Ascending aorta (tissue), 2 donors: ENCODE data around the gene RGS3. TPM values are rescaled to one million over a fixed set of nuclear protein-coding genes. Genes with fewer than 3 reads are reported as not detected.
A peak's percentile ranks its signal among the peaks of the same experiment; 100 is the strongest.
"Not testable (repeated sequence)": the region's sequence is repeated elsewhere in the genome, so short reads cannot be mapped to it uniquely, and the experiment has no call there.

Experiments
- DNase-seq, 2 donors: peaks; one replicate each; pipeline ENCODE4 v3.0.0-alpha.2; 2019; ENCODE audit warnings: low spot score in 2 of 2
- H3K27ac ChIP-seq, 2 donors: fragments of 200-600 bp; sonication (generic); one replicate each; pipeline ENCODE4 v1.5.1; 2016 to 2017; ENCODE audit warnings: mild to moderate bottlenecking in 1 of 2
- H3K27me3 ChIP-seq: fragments of 200-600 bp; sonication (generic); one replicate; pipeline ENCODE4 v1.5.1; 2017
- H3K36me3 ChIP-seq, 2 donors: fragments of 200-600 bp; sonication (generic); one replicate each; pipeline ENCODE4 v1.5.1; 2016
- H3K4me1 ChIP-seq, 2 donors: fragments of 200-600 bp; sonication (generic); one replicate each; pipeline ENCODE4 v1.5.1; 2016 to 2017; ENCODE audit warnings: mild to moderate bottlenecking in 1 of 2
- H3K4me3 ChIP-seq, 2 donors: fragments of 200-600 bp; sonication (generic); one replicate each; pipeline ENCODE4 v1.5.1; 2016 to 2017; ENCODE audit warnings: mild to moderate bottlenecking in 1 of 2
- H3K9me3 ChIP-seq, 2 donors: fragments of 200-600 bp; sonication (generic); one replicate each; pipeline ENCODE4 v1.5.1; 2016
- intact Hi-C: fragments of 100-400 bp; cut with DNase I; formaldehyde crosslinking; loops from one replicate; pipeline ENCODE4 v1.15.1; 2023
- total RNA-seq: library from RNA; depleted of rRNA; stranded (reverse); fragments of >200 nt; gene quantifications from one replicate; pipeline ENCODE4 v1.1.0, GENCODE V29; 2016
- TF ChIP-seq, protein P1 (sequence below), 3 experiments: fragments of 200-600 bp in 2 of 3; fragments of 450-650 bp in 1 of 3; sonication (generic) in 2 of 3; IDR thresholded peaks; one replicate each; pipeline ENCODE4 v1.5.1; 2016 to 2019; ENCODE audit warnings: antibody characterized with exemption in 3 of 3, mild to moderate bottlenecking in 1 of 3, moderate library complexity in 1 of 3

The RGS3 gene
- total RNA-seq, 1 donor from 2014 or later, result 125 TPM

GRCh38 chr9:113636165-113636564 lies 172.6 kb downstream of the RGS3 start:
- peaks cover 0 to 5% of the 10 kb centered on the region in 2 donors for H3K4me1 ChIP-seq
- TF ChIP-seq, protein P1, sequence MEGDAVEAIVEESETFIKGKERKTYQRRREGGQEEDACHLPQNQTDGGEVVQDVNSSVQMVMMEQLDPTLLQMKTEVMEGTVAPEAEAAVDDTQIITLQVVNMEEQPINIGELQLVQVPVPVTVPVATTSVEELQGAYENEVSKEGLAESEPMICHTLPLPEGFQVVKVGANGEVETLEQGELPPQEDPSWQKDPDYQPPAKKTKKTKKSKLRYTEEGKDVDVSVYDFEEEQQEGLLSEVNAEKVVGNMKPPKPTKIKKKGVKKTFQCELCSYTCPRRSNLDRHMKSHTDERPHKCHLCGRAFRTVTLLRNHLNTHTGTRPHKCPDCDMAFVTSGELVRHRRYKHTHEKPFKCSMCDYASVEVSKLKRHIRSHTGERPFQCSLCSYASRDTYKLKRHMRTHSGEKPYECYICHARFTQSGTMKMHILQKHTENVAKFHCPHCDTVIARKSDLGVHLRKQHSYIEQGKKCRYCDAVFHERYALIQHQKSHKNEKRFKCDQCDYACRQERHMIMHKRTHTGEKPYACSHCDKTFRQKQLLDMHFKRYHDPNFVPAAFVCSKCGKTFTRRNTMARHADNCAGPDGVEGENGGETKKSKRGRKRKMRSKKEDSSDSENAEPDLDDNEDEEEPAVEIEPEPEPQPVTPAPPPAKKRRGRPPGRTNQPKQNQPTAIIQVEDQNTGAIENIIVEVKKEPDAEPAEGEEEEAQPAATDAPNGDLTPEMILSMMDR (IDR thresholded peaks at IDR 0.05), result no peak
- no peaks in the 10 kb centered on the region for H3K9me3 ChIP-seq
- H3K36me3 ChIP-seq, result no peaks in the 10 kb centered on the region
- H3K4me3 ChIP-seq, result no peak overlapping the region
- no peak overlapping the region for H3K27ac ChIP-seq
- intact Hi-C loops, result no loop called here
- peak in 1 of 2 donors; percentile 31 for DNase-seq
- H3K27me3 ChIP-seq, result no peaks in the 10 kb centered on the region

- TF ChIP-seq, protein P1 (IDR thresholded peaks at IDR 0.05), result no peak
- H3K27me3 ChIP-seq, result no peaks in the 10 kb centered on the region
- H3K36me3 ChIP-seq, result no peaks in the 10 kb centered on the region
- no peak overlapping the region for H3K27ac ChIP-seq
- no peaks in the 10 kb centered on the region for H3K9me3 ChIP-seq
- DNase-seq, result peak in 1 of 2 donors; percentile 30
- intact Hi-C loops, result no loop called here
- H3K4me1 ChIP-seq, result peaks cover 0 to 5% of the 10 kb centered on the region in 2 donors
- H3K4me3 ChIP-seq, result no peak overlapping the region
Observed at GRCh38 chr9:113636693-113637092, 173.2 kb downstream of the RGS3 start.

DNA sequence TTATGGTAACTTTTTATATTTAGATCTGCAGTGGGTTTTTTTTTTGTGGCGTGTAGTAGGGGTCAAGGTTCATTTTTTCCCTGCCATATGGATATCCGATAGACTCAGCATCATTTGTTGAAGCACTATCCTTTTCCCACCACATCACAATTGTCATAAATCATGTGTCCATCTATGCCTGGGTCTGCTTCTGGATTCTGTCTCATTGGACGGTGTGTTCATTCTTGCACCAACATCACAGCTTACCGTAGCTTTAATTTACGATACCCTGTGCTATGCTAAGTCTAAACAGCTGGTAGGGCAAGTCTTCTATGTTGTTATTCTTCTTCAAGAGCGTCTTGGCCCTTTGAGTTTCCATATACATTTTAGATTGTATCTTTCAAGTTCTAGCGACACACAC lies 175.0 kb downstream of the RGS3 start:
- H3K27me3 ChIP-seq, result no peaks in the 10 kb centered on the region
- no peaks in the 10 kb centered on the region for H3K9me3 ChIP-seq
- peaks cover 0 to 5% of the 10 kb centered on the region in 2 donors for H3K4me1 ChIP-seq
- H3K27ac ChIP-seq, result no peak overlapping the region
- H3K4me3 ChIP-seq, result no peak overlapping the region
- no peaks in the 10 kb centered on the region for H3K36me3 ChIP-seq
- TF ChIP-seq, protein P1 (IDR thresholded peaks at IDR 0.05), result no peak
- intact Hi-C loops, result no loop called here
- no peak for DNase-seq

DNA sequence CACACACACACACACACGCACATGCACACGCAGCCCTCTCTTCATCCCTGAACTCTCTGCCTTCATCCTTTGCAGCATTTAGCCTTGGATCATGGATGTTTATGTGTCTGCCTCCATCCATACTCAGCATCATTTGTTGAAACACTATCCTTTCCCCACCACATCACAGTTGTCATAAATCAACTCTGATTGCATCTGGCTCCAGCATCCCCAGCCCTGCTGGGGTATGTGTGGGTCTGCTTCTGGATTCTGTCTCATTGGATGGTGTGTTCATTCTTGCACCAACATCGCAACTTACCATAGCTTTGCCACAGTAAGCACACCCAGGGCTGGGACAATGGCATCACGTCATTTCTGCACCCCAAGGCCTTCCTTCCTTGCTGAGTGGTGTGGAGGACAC lies 175.4 kb downstream of the RGS3 start:
- H3K27ac ChIP-seq, result no peak overlapping the region
- intact Hi-C loops, result no loop called here
- no peak for DNase-seq

GRCh38 chr9:113639411-113639970 lies 176.0 kb downstream of the RGS3 start:
- H3K9me3 ChIP-seq, H3K4me3 ChIP-seq, intact Hi-C loops, H3K27ac ChIP-seq, H3K36me3 ChIP-seq, H3K27me3 ChIP-seq, H3K4me1 ChIP-seq: not testable (repeated sequence)
- peak in 1 of 2 donors; percentile 22 for DNase-seq

More for the DNA sequence above, 175.4 kb downstream of the RGS3 start:
- Histone ChIP-seq H3K4me1 (peaks cover 0 to 5% of the 10 kb centered on the region in 2 donors), H3K36me3 (no peaks in the 10 kb centered on the region), H3K4me3 (no peak overlapping the region), H3K27me3 (no peaks in the 10 kb centered on the region), H3K9me3 (no peaks in the 10 kb centered on the region)
- TF ChIP-seq, protein P1 (IDR thresholded peaks at IDR 0.05), result no peak

GRCh38 chr9:113640418-113640817 lies 176.9 kb downstream of the RGS3 start:
- TF ChIP-seq, protein P1 (IDR thresholded peaks at IDR 0.05), result no peak
- Histone ChIP-seq H3K27me3 (no peaks in the 10 kb centered on the region), H3K9me3 (no peaks in the 10 kb centered on the region), H3K4me1 (no peaks in the 10 kb centered on the region), H3K27ac (no peak overlapping the region), H3K4me3 (no peak overlapping the region), H3K36me3 (no peaks in the 10 kb centered on the region)
- DNase-seq, result peak in 1 of 2 donors; percentile 30
- intact Hi-C loops, result no loop called here
